Ammon's horn (tissue), 1 donor: ENCODE data around the gene TBRG4.

Experiments used
- DNase-seq: peaks from one replicate; pipeline ENCODE4 v3.0.0-alpha.2; 2016; ENCODE audit warnings: low spot score

TBRG4 gene

DNA sequence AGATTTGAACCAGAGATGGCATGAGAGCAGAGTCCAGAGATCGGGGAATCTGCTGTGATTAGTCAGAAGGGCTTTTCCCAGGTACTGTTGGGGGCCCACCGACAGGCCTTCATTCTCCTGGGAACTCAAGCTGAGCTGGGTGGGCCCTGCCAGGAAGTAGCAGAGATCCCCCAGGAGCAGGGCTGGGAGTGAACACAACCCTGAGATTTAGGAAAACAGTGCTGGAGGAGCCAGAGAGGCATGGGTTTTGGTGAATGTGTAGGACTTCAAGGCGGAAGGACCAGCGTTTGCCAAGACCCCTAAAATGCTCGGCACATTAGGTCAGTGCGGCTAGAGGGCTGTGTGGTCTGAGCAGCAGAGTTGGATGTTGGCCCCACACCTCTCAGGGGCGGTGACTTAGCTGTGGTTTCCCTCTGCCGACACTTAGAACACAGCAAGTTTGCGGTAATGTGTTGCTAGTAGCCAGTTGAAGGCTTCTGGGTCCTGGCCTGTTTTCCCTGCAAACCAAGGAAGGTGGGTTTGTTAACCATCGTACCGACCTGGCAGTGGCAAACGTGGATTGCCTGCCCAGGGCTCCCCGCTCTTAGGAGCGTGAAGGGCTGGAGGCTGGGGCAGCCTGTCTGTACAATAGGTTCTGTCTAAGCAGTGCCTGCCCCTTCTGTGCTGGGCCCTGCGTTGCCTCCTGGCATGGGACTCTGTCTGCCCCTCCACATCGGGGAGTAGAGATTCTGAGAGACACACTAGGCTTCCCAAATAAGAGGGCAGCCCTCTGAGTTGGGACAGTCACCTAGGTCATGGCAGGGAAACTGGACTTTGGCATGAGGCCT is 36.8 kb downstream of the TBRG4 start:
- no peak for DNase-seq

GRCh38 chr7:45073786-45074527 is 37.5 kb downstream of the TBRG4 start:
- DNase-seq = peak; percentile 45

DNA sequence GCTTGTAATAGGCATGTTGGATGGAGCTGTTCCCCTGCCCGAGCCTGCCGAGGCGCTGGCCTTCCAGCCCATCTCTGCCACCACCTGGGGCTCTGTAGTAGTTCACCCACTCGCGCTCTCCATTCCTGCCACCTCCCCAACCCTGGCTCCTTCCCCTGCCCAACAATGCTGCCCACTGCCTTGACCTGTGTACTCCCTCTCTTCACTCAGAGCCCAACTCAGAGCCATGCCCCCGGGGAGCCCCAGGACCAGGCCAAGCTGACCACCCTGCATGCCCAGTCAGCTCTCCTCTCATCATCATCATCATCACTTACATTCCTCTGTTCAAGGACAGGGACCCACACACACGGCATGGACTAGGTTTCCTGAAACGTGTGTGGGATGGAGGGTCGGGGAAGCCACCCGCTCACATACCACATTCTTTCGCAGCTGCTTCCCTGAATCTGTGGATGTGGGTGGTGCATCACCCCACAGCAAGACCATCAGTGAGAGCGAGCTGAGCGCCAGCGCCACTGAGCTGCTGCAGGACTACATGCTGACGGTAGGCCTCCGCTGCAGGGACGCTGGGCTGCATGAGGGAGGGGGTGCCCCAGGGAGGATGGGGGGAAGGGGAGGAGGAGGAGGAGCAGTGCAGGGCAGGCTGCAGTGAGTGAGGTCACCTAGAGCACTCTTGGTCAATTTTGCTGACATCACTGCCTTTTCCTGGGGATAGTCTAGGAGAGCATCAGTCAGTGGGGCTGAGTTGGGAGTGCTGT is 38.3 kb downstream of the TBRG4 start:
- peak; percentile 55 for DNase-seq

DNA sequence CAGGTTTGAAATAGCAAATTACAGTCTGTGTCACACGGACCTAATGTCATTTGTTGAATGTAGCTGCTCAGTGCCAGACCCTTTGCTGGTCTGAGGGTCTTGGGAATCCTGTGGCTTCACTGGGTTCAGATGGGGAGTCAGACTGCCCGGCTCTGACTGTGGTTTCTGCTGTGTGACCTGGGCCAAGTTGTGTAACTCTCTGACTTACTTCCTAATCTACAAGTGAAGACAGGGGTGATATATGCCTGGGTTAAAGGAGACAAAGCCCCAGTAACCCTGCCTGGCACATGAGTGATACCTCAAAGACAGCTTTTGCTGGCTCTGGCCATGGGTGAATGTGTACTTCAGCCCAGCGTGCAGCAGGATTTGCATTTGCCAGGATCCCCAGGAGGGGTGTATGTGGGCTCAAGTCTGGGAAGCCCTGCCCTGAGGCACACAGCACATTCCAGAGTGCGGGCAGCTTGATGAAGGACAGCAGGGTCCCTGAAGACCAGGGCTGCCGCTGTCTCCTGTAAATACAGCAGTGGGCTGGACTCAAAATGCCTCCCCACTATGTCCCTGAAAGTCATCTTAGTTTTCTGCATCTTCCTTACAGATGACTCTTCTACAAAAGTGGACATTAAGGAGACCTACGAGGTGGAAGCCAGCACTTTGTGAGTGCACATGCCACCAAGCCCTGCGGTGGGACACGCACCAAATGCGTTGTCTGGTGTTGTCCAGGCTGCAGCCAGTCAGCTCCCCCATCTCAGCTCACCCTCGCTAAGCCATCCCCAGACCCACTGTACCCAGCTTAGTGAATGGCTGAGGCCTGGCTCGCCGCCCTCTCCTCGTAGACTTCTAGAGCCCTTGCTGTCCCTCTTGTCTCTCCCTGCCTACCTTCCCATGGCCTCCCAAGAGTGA is 39.1 kb downstream of the TBRG4 start:
- DNase-seq = no peak

GRCh38 chr7:45071528-45071927 is 40.0 kb downstream of the TBRG4 start:
- DNase-seq = no peak

DNA sequence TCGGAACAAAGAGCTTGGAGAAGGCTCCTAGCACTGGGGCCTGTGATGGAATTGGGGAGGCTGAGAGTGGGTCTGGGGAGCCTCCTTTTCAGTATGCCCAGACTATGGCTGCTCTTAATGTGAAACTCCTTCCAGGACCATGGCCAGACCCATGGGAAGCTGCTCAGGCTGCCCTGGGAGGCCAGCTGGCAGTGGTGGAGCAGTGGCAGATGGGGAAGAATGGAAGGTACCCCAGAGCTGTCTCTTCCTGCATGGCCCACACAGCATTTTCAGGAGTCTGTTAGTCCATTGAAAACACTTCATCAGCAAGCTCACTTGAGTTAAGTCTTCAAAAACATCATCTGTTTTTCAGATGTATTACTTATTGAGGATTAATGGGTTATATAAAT is 41.2 kb downstream of the TBRG4 start:
- no peak for DNase-seq

DNA sequence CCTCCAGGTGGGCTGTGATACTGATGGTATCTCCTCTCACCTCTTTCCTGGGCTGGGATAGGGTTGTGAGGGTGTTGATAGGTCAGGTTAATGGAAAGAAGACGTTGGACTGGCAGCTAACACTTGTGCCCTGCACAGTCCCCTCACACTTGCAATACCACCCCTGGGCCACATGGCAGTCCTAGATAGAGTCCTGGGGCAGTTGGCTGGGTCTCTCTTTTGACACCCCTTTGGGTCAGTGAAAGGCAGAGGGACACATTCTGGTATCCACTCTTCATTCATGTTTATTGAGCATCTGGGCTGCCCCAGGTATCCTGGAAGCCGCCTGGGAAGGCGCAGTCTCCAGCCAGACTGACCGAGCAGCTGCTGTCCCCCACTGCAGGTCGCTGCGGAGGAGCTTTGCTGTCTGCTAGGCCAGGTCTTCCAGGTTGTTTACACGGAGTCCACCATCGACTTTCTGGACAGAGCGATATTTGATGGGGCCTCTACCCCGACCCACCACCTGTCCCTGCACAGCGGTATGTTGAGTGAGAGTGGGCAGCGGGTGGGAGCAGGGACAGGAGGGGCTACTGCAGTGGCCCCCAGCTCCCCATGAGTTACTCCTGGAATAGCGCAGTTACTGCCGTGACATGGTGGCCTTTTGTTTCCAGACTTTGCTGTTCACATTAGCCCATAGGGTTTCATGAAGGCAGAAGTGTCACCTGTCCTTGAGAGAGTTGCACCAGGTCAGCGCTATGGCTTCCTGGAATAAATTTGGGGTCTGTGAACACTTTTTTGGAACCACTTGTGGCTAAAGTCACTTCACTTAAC is 41.8 kb downstream of the TBRG4 start:
- no peak for DNase-seq

DNA sequence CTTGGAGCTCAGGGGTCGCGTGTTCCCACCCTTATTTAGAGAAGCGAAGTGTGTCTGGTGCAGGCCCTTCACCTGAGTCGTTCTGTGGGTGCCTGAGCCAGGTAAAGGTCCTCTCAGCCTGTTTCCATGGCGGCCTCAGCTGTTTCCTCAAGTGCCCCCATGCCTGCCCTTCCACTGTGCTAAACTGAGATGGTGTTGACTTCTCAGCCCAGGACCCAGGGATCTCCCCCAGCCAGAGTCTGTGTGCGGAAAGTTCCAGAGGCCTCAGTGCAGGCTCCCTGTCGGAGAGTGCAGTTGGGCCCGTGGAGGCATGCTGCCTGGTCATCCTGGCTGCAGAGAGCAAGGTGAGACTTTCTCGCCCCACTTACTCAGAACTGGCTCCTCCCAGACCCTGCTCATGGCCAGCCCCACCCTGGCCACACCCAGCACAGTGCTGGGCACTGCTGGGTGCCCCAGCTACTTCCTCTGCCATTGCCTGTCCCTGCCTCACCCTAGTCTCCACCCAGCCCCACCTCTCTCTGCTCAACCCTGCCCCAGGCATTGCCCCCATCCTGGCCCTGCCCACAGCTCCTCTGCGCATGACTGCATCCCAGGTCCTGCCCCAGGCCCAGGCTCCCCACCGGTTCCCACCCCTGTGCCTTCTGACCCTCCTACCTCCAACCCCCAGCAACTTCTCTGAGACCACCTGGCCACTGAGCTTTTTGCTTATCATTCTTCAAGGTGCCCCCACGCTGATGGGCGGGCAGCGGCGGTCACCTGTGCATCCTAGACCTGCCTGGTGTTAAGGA is 43.1 kb downstream of the TBRG4 start:
- no peak for DNase-seq

DNA sequence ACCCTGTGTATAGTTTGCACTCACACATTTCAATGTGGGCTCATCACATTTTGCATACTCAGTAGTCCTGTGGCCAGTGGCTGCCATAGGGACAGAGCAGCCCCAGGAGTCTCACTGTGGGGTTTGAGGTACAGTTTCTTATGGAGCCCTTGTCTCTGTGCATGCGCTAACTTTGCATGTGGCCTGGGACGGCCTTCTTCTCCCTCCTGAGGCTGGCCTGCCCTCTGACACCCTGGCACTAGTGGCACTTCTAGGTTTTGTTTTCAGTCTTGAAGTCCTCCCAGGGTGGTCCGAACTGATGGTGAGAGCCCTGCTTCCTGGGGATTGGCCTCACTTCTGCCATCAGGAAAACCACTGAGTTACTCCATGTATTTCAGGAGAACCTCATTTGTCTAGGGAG is 43.9 kb downstream of the TBRG4 start:
- no peak for DNase-seq

GRCh38 chr7:45066409-45066808 is 45.1 kb downstream of the TBRG4 start:
- no peak for DNase-seq

DNA sequence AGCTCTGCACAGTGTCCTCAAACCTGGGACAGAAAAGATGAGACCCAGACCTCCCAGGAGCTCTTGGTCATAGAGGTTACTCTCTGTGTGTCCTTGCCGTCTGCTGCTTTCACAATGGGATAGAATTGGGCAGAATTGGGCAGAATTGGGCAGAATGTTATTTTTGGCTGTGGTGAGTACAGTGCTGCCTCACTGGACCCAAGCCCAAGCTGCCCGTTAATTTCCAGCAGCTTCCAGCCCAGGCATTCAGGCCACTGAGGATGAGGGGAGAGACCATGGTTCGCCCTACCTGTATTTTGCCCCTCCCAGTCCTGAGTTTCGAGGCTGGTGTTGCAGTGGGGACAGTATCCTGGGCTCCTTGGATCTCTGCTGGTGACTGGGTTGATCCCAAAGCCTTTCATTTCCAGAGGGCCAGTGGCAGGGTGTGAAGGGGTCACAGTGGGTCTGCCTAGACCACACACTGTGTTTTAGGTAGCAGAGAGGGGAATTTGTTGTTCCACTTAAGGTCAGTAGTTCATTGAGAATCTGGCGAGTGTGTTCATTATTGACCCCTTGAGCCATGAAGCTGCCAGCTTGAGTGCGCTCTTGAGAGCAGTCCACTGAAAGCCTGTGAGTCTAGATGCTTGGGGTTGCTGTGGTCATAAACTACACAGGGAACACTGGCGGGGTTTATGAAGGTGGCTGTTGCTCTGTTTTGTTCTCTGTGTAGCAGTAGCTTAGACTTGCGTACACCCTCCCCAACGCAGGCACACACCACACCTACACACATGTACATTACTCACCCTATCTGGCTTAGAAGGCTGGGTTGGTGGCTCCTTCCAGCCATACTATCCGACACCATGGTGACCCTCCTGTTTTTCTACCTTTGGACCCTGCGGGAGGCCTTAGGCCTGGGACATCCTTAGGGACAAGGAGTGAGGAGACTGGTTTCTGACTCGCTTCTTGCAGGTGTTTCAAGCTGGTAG is 46.2 kb downstream of the TBRG4 start:
- no peak for DNase-seq

- no peak for DNase-seq
Measured at GRCh38 chr7:45064047-45064725, 47.3 kb downstream of the TBRG4 start.

- DNase-seq = no peak
Measured at GRCh38 chr7:45061806-45062425, 49.6 kb downstream of the TBRG4 start.

GRCh38 chr7:45061352-45061751 is 50.1 kb downstream of the TBRG4 start:
- no peak for DNase-seq

DNA sequence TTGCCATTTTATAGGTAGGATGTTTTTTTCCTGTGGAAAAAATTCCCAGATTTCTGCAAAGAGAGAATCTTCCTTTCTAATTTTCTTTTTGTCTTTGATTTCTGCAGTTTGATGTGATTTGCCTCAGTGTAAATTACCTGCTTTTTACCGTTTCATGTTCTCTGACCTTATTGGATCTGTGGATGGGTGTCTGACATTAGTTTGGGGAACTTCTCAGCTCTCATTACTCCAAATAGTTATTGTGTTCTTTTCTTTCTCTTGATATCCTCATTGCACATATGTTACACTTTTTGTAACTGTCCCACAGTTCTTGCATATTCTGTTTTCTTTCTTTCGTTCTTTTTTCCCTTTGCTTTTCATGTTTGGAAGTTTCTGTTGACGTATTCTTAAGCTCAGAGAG is 51.2 kb downstream of the TBRG4 start:
- no peak for DNase-seq

GRCh38 chr7:45057878-45058277 is 53.6 kb downstream of the TBRG4 start:
- no peak for DNase-seq

- no peak for DNase-seq
Measured at GRCh38 chr7:45055594-45056219, 55.8 kb downstream of the TBRG4 start.
